ENCODE data around the gene MRGPRD. TPM values are rescaled to one million over a fixed set of nuclear protein-coding genes. Genes with fewer than 3 reads are reported as not detected.

MRGPRD gene
- total and polyA plus RNA-seq, 10 of the 15 experiments (the other 5 are each of a cell fraction or from before 2014, with no cell fraction given): not detected

DNA sequence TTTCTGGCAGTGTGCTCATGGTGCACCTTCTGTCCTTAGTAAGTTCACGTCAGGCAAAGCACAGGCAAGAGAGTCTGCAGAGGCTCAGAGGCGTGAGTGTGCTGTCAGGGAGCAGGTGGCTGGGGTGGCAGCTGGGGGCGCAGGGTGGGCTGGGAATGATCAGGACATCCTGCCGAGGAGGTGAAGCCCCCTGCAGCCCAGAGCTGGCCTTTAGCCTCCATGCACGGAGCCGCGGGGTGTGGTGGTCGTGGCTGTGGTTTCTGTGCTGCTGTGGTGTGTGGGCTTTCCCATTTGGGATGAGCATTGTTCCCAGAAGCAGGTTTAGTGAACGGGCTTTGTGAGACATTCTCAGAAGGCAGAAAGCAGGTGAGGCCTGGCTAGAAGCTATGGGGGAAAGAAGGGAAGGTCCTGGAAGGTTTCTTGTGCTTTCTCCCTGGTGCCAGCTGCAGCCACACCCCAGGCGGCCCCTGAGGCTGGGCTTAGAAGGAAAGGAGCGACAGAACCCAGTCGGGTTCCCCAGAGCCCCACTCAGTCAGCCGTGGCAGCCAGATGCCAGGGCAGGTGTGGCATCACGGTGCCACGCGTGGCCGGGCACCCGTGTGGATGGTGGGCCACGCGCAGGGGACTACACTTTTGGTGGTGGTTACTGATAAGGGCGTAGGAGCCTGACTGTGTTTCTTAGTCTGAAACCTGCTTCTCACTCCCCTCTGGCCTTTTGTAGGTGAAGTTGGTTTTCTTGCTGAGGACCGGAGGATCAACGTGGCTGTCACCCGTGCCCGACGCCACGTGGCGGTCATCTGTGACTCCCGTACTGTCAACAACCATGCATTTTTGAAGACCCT, 45.0 kb downstream of the MRGPRD start:
- ChIA-PET POLR2A (no interaction called here), RAD21 (ENCODE audit: unreplicated experiment) (no interaction called here), SMC1A (ENCODE audit: uncharacterized antibody, unreplicated experiment) (no interaction called here), CTCF (no interaction called here)
- H3K9ac ChIP-seq (ENCODE audit: control insufficient read depth, insufficient read depth, low read length): no peak overlapping the region
- no peak for TF ChIP-seq BMI1 (IDR thresholded peaks at IDR 0.05; ENCODE audit: borderline replicate concordance)
- no peaks in the 10 kb centered on the region for H3K27me3 ChIP-seq (replicated peaks in 1 of 2; ENCODE audit: control insufficient read depth in 2 of 2, insufficient read depth in 2 of 2, low read length in 1 of 2)
- H3K27ac ChIP-seq (ENCODE audit: control insufficient read depth, insufficient read depth): no peak overlapping the region
- no peaks in the 10 kb centered on the region for H3K79me2 ChIP-seq (ENCODE audit: control insufficient read depth, insufficient read depth, low read length)
- H3K4me1 ChIP-seq (ENCODE audit: control insufficient read depth, insufficient read depth, low read length): no peaks in the 10 kb centered on the region
- 93% methylated on average over 29 of the region's 29 CpGs for WGBS (ENCODE audit: insufficient coverage, insufficient replicate concordance, low lambda C conversion rate, missing lambda C conversion rate)
- intact Hi-C loops (cut with micrococcal nuclease; ENCODE audit: unreplicated experiment): no loop called here
- FAIRE-seq (no peak), ATAC-seq (no peak), DNase-seq (ENCODE audit: low read depth, low spot score) (no peak)
- no peaks in the 10 kb centered on the region for H4K20me1 ChIP-seq (ENCODE audit: control insufficient read depth, insufficient read depth)
- in situ Hi-C loops (cut with MboI): no loop called here
- no TSS peak for BruUV-seq (replicated peaks)
- H3K4me3 ChIP-seq: no peak overlapping the region
- H3K36me3 ChIP-seq (ENCODE audit: control insufficient read depth in 2 of 2, insufficient read depth in 2 of 2, low read length in 1 of 2): peaks cover 2 to 30% of the 10 kb centered on the region in 2 experiments; a peak in 3 of 4 replicates
- H2AFZ ChIP-seq (ENCODE audit: control insufficient read depth, low read depth, low read length): no peak overlapping the region
- no peaks in the 10 kb centered on the region for H3K9me3 ChIP-seq (replicated peaks; ENCODE audit: control insufficient read depth, insufficient read depth, low read length)
- no peak overlapping the region for H3K4me2 ChIP-seq (ENCODE audit: control insufficient read depth, insufficient read depth)

DNA sequence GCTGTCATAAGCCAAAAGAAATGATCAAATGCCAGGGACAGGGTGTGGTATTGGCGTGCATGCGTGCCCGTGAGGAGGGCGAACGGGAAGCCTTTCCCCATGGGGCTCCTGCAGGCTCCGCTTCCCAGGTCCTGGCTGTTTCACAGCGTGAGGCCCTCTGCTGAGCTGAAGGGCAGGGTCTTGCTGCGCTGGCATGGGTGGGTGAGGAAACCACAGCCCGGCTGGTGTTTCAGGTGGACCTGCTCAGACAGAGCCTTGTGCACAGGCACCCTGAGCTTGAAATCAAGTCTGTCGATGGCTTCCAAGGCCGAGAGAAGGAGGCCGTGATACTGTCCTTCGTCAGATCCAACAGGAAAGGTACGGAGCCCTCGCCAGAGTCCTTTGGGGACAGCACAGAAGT, 45.7 kb downstream of the MRGPRD start:
- no peak for DNase-seq (ENCODE audit: low read depth, low spot score)
- Histone ChIP-seq H3K9ac (ENCODE audit: control insufficient read depth, insufficient read depth, low read length) (no peak overlapping the region), H2AFZ (ENCODE audit: control insufficient read depth, low read depth, low read length) (no peak overlapping the region), H3K79me2 (ENCODE audit: control insufficient read depth, insufficient read depth, low read length) (no peaks in the 10 kb centered on the region), H4K20me1 (ENCODE audit: control insufficient read depth, insufficient read depth) (no peaks in the 10 kb centered on the region), H3K4me3 (no peak overlapping the region), H3K27me3 (replicated peaks in 1 of 2; ENCODE audit: control insufficient read depth in 2 of 2, insufficient read depth in 2 of 2, low read length in 1 of 2) (no peaks in the 10 kb centered on the region), H3K4me1 (ENCODE audit: control insufficient read depth, insufficient read depth, low read length) (no peaks in the 10 kb centered on the region), H3K36me3 (ENCODE audit: control insufficient read depth in 2 of 2, insufficient read depth in 2 of 2, low read length in 1 of 2) (peaks cover 2 to 30% of the 10 kb centered on the region in 2 experiments; a peak in 3 of 4 replicates), H3K27ac (ENCODE audit: control insufficient read depth, insufficient read depth) (no peak overlapping the region), H3K4me2 (ENCODE audit: control insufficient read depth, insufficient read depth) (no peak overlapping the region), H3K9me3 (replicated peaks; ENCODE audit: control insufficient read depth, insufficient read depth, low read length) (no peaks in the 10 kb centered on the region)
- intact Hi-C loops (cut with micrococcal nuclease; ENCODE audit: unreplicated experiment): no loop called here
- no peak for ATAC-seq
- WGBS (ENCODE audit: insufficient coverage, insufficient replicate concordance, low lambda C conversion rate, missing lambda C conversion rate): 95% methylated on average over 15 of the region's 15 CpGs
- ChIA-PET SMC1A (ENCODE audit: uncharacterized antibody, unreplicated experiment) (no interaction called here), RAD21 (ENCODE audit: unreplicated experiment) (no interaction called here), CTCF (no interaction called here), POLR2A (no interaction called here)
- in situ Hi-C loops (cut with MboI): no loop called here
- BruUV-seq (replicated peaks): no TSS peak
- no peak for FAIRE-seq
- no peak for TF ChIP-seq YBX1 (IDR thresholded peaks at IDR 0.05)
- TF ChIP-seq FOXK2 (IDR thresholded peaks at IDR 0.05): no peak
- TF ChIP-seq GATAD2B (conservative IDR thresholded peaks at IDR 0.05; ENCODE audit: low read depth): no peak
- no peak for TF ChIP-seq LARP7 (IDR thresholded peaks at IDR 0.05)
- TF ChIP-seq, protein P1, sequence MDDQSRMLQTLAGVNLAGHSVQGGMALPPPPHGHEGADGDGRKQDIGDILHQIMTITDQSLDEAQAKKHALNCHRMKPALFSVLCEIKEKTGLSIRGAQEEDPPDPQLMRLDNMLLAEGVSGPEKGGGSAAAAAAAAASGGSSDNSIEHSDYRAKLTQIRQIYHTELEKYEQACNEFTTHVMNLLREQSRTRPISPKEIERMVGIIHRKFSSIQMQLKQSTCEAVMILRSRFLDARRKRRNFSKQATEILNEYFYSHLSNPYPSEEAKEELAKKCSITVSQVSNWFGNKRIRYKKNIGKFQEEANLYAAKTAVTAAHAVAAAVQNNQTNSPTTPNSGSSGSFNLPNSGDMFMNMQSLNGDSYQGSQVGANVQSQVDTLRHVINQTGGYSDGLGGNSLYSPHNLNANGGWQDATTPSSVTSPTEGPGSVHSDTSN (IDR thresholded peaks at IDR 0.05; ENCODE audit: insufficient replicate concordance, low read depth, low read length): no peak
- TF ChIP-seq NFXL1 (IDR thresholded peaks at IDR 0.05; ENCODE audit: borderline replicate concordance): no peak
- no peak for TF ChIP-seq EED (IDR thresholded peaks at IDR 0.05; ENCODE audit: low read depth)
- no peak for TF ChIP-seq ETV6 (conservative IDR thresholded peaks at IDR 0.05 in 1 of 2, IDR thresholded peaks at IDR 0.05 in 1 of 2; ENCODE audit: borderline replicate concordance in 1 of 2, low read depth in 1 of 2)

Data from GM12878 (cell line).